Measurements from ENCODE around the gene TNFAIP8L1.
"Not testable (repeated sequence)": the region's sequence is repeated elsewhere in the genome, so short reads cannot be mapped to it uniquely, and the experiment has no call there.

TNFAIP8L1 gene

DNA sequence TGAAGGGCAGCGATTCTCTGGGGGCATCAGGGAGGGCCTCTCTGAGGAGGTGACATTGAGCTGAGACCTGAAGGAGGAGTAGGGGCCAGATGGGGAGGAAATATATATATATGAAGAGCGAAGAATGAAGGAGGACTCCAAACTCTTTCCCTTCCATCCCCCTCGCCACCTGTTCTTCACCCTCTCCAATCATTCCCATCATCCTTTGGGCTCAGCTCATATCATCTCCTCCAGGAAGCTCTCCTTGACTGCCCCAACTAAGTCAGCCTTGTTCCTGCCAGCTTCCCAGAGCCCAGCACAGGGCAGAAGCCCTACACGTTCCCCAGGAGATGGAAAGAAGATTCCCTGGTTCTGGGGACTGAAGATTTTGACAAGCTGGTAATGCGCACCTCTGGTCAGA lies 46.9 kb upstream of the TNFAIP8L1 start:
- H2BK120ac ChIP-seq (ENCODE audit: low read depth, low read length), result no peak overlapping the region
- no peak overlapping the region for H3K14ac ChIP-seq (ENCODE audit: low read length)
- H4K8ac ChIP-seq (ENCODE audit: low read depth, low read length), result no peak overlapping the region
- no peaks in the 10 kb centered on the region for H3K79me1 ChIP-seq (ENCODE audit: low read depth, low read length)
- H3K4me1 ChIP-seq (ENCODE audit: control insufficient read depth in 2 of 2, insufficient read depth in 1 of 2, low read depth in 1 of 2, low read length in 2 of 2), result peaks cover 4 to 5% of the 10 kb centered on the region in 2 donors
- no peak overlapping the region for H2BK5ac ChIP-seq (ENCODE audit: low read length)
- no peak overlapping the region for H3K9ac ChIP-seq (ENCODE audit: low read depth, low read length, poor library complexity)
- peak overlapping the region; percentile 7 for H2BK15ac ChIP-seq (ENCODE audit: low read length)
- H2AFZ ChIP-seq (ENCODE audit: low read length), result no peak overlapping the region
- no peak overlapping the region for H2AK5ac ChIP-seq (ENCODE audit: low read depth, low read length)
- DNase-seq (ENCODE audit: low spot score), result no peak
- no peaks in the 10 kb centered on the region for H3K36me3 ChIP-seq (replicated peaks in 1 of 2; ENCODE audit: control insufficient read depth in 2 of 2, insufficient read depth in 2 of 2, low read length in 2 of 2)
- no peak overlapping the region for H3K27ac ChIP-seq (replicated peaks; ENCODE audit: low read length)
- H4K91ac ChIP-seq (ENCODE audit: low read depth, low read length, poor library complexity), result no peak overlapping the region
- WGBS, 2 donors (ENCODE audit: extremely low coverage in 2 of 2, insufficient read length in 2 of 2, insufficient replicate concordance in 1 of 2), result no CpG with 5 or more reads among the region's 5 CpGs
- no peak overlapping the region for H3K4me2 ChIP-seq (ENCODE audit: insufficient read depth, low read length, poor library complexity, severe bottlenecking)
- H2BK12ac ChIP-seq (ENCODE audit: low read length), result no peak overlapping the region
- no peak overlapping the region for H3K23ac ChIP-seq (ENCODE audit: low read depth, low read length, poor library complexity)
- no peak overlapping the region for H3K4ac ChIP-seq (ENCODE audit: low read length)
- H3K9me3 ChIP-seq (replicated peaks in 1 of 2; ENCODE audit: control insufficient read depth in 2 of 2, insufficient read depth in 1 of 2, low read depth in 1 of 2, low read length in 2 of 2), result no peaks in the 10 kb centered on the region
- peak overlapping the region; percentile 33 for H3K18ac ChIP-seq (ENCODE audit: low read length)
- H3K4me3 ChIP-seq (ENCODE audit: low read length in 2 of 2), result no peak overlapping the region
- peaks cover 0 to 2% (median 0%) of the 10 kb centered on the region in 3 experiments for H3K27me3 ChIP-seq (ENCODE audit: control insufficient read depth in 3 of 3, insufficient read depth in 3 of 3, low read depth in 1 of 3, low read length in 3 of 3)

DNA sequence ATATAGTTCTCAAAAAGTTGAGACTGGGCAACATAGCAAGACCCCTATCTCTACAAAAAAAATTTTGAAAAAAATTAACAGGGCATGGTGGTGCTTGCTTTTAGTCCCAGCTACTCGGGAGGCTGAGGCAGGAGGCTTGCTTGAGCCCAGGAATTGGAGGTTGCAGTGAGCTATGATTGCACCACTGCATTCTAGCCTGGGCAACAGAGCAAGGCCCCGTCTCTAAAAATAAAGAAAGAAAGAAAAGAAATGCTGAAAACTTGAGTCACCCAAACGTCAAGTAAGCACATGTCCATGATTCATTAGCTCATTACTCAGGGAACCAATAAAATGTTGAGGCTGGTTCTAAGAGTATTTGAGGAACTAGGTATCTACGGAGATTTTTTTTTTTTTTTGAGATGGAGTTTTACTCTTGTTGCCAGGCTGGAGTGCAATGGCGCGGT lies 45.9 kb upstream of the TNFAIP8L1 start:
- Histone ChIP-seq H4K8ac (ENCODE audit: low read depth, low read length) (no peak overlapping the region), H2BK5ac (ENCODE audit: low read length) (no peak overlapping the region), H3K18ac (ENCODE audit: low read length) (no peak overlapping the region), H2BK15ac (ENCODE audit: low read length) (no peak overlapping the region), H3K14ac (ENCODE audit: low read length) (no peak overlapping the region), H3K4ac (ENCODE audit: low read length) (no peak overlapping the region), H3K9ac (ENCODE audit: low read depth, low read length, poor library complexity) (no peak overlapping the region), H3K4me2 (ENCODE audit: insufficient read depth, low read length, poor library complexity, severe bottlenecking) (no peak overlapping the region), H3K4me3 (ENCODE audit: low read length in 2 of 2) (no peak overlapping the region), H2BK120ac (ENCODE audit: low read depth, low read length) (no peak overlapping the region), H4K91ac (ENCODE audit: low read depth, low read length, poor library complexity) (no peak overlapping the region), H3K9me3 (replicated peaks in 1 of 2; ENCODE audit: control insufficient read depth in 2 of 2, insufficient read depth in 1 of 2, low read depth in 1 of 2, low read length in 2 of 2) (no peaks in the 10 kb centered on the region), H2AK5ac (ENCODE audit: low read depth, low read length) (no peak overlapping the region), H2AFZ (ENCODE audit: low read length) (no peak overlapping the region), H3K4me1 (ENCODE audit: control insufficient read depth in 2 of 2, insufficient read depth in 1 of 2, low read depth in 1 of 2, low read length in 2 of 2) (peaks cover 4 to 8% of the 10 kb centered on the region in 2 donors), H3K27ac (replicated peaks; ENCODE audit: low read length) (no peak overlapping the region), H3K27me3 (ENCODE audit: control insufficient read depth in 3 of 3, insufficient read depth in 3 of 3, low read depth in 1 of 3, low read length in 3 of 3) (peaks cover 0 to 2% (median 0%) of the 10 kb centered on the region in 3 experiments), H2BK12ac (ENCODE audit: low read length) (no peak overlapping the region), H3K23ac (ENCODE audit: low read depth, low read length, poor library complexity) (no peak overlapping the region), H3K79me1 (ENCODE audit: low read depth, low read length) (no peaks in the 10 kb centered on the region), H3K36me3 (replicated peaks in 1 of 2; ENCODE audit: control insufficient read depth in 2 of 2, insufficient read depth in 2 of 2, low read length in 2 of 2) (no peaks in the 10 kb centered on the region)
- no CpG with 5 or more reads among the region's 6 CpGs for WGBS, 2 donors (ENCODE audit: extremely low coverage in 2 of 2, insufficient read length in 2 of 2, insufficient replicate concordance in 1 of 2)
- DNase-seq (ENCODE audit: low spot score), result no peak

DNA sequence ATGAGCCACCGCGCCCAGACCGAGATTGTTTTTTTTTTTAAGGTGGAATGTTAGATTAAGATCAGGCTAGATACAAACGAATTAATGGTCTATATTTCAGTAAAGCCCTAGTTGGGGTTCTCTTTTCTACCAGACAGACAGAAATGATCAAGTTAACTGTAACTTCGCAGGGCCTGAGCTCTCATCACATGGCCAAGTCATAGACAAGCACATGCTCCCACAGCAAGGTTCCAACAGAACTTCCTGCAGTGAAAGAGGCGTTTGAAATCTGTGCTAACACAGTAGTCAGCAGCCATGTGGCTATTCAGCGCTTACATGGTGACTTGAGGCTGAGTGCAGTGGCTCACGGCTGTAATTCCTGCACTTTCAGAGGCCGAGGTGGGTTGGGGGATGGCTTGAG lies 45.1 kb upstream of the TNFAIP8L1 start:
- Histone ChIP-seq H3K14ac (ENCODE audit: low read length) (no peak overlapping the region), H3K9ac (ENCODE audit: low read depth, low read length, poor library complexity) (no peak overlapping the region), H2AFZ (ENCODE audit: low read length) (peak overlapping the region; percentile 68), H3K27ac (replicated peaks; ENCODE audit: low read length) (no peak overlapping the region), H2BK120ac (ENCODE audit: low read depth, low read length) (no peak overlapping the region), H2BK5ac (ENCODE audit: low read length) (no peak overlapping the region), H3K27me3 (ENCODE audit: control insufficient read depth in 3 of 3, insufficient read depth in 3 of 3, low read depth in 1 of 3, low read length in 3 of 3) (peaks cover 0 to 2% (median 0%) of the 10 kb centered on the region in 3 experiments), H3K4me3 (ENCODE audit: low read length in 2 of 2) (no peak overlapping the region), H3K36me3 (replicated peaks in 1 of 2; ENCODE audit: control insufficient read depth in 2 of 2, insufficient read depth in 2 of 2, low read length in 2 of 2) (no peaks in the 10 kb centered on the region), H2AK5ac (ENCODE audit: low read depth, low read length) (no peak overlapping the region), H2BK12ac (ENCODE audit: low read length) (peak overlapping the region; percentile 27), H3K23ac (ENCODE audit: low read depth, low read length, poor library complexity) (no peak overlapping the region), H3K4me1 (ENCODE audit: control insufficient read depth in 2 of 2, insufficient read depth in 1 of 2, low read depth in 1 of 2, low read length in 2 of 2) (peaks cover 8 to 13% of the 10 kb centered on the region in 2 donors), H3K4me2 (ENCODE audit: insufficient read depth, low read length, poor library complexity, severe bottlenecking) (no peak overlapping the region), H3K79me1 (ENCODE audit: low read depth, low read length) (no peaks in the 10 kb centered on the region), H3K18ac (ENCODE audit: low read length) (no peak overlapping the region), H4K8ac (ENCODE audit: low read depth, low read length) (no peak overlapping the region), H3K9me3 (replicated peaks in 1 of 2; ENCODE audit: control insufficient read depth in 2 of 2, insufficient read depth in 1 of 2, low read depth in 1 of 2, low read length in 2 of 2) (no peaks in the 10 kb centered on the region), H2BK15ac (ENCODE audit: low read length) (no peak overlapping the region), H3K4ac (ENCODE audit: low read length) (no peak overlapping the region), H4K91ac (ENCODE audit: low read depth, low read length, poor library complexity) (no peak overlapping the region)
- DNase-seq (ENCODE audit: low spot score), result no peak
- no CpG with 5 or more reads among the region's 9 CpGs for WGBS, 2 donors (ENCODE audit: extremely low coverage in 2 of 2, insufficient read length in 2 of 2, insufficient replicate concordance in 1 of 2)

DNA sequence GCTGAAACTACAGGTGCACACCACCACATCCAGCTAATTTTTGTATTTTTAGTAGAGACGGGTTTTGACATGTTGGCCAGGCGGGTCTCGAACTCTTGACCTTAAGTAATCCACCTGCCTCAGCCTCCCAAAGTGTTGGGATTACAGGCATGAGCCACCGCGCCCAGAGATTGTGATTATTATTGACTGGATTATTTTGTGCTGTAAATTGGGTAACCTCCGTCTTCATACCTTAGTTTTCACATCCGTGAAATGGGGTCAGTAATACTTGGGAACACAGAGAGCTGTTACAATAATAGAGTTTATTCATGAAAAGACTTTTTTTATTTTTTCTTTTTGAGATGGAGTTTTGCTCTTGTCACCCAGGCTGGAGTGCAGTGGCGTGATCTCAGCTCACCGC lies 44.2 kb upstream of the TNFAIP8L1 start:
- not testable (repeated sequence) for H3K27ac ChIP-seq (replicated peaks; ENCODE audit: low read length); H3K27me3 ChIP-seq (ENCODE audit: control insufficient read depth in 3 of 3, insufficient read depth in 3 of 3, low read depth in 1 of 3, low read length in 3 of 3); H2AFZ ChIP-seq (ENCODE audit: low read length); H3K14ac ChIP-seq (ENCODE audit: low read length); H2BK5ac ChIP-seq (ENCODE audit: low read length); H3K4me2 ChIP-seq (ENCODE audit: insufficient read depth, low read length, poor library complexity, severe bottlenecking); H2BK12ac ChIP-seq (ENCODE audit: low read length); H3K9me3 ChIP-seq (replicated peaks in 1 of 2; ENCODE audit: control insufficient read depth in 2 of 2, insufficient read depth in 1 of 2, low read depth in 1 of 2, low read length in 2 of 2); H2BK15ac ChIP-seq (ENCODE audit: low read length); H3K79me1 ChIP-seq (ENCODE audit: low read depth, low read length); H3K18ac ChIP-seq (ENCODE audit: low read length); H2AK5ac ChIP-seq (ENCODE audit: low read depth, low read length); H3K36me3 ChIP-seq (replicated peaks in 1 of 2; ENCODE audit: control insufficient read depth in 2 of 2, insufficient read depth in 2 of 2, low read length in 2 of 2); DNase-seq (ENCODE audit: low spot score); H3K9ac ChIP-seq (ENCODE audit: low read depth, low read length, poor library complexity); H4K8ac ChIP-seq (ENCODE audit: low read depth, low read length); H3K4me3 ChIP-seq (ENCODE audit: low read length in 2 of 2); H3K4ac ChIP-seq (ENCODE audit: low read length); H4K91ac ChIP-seq (ENCODE audit: low read depth, low read length, poor library complexity); H2BK120ac ChIP-seq (ENCODE audit: low read depth, low read length); H3K23ac ChIP-seq (ENCODE audit: low read depth, low read length, poor library complexity)
- no CpG with 5 or more reads among the region's 9 CpGs for WGBS, 2 donors (ENCODE audit: extremely low coverage in 2 of 2, insufficient read length in 2 of 2, insufficient replicate concordance in 1 of 2)
- H3K4me1 ChIP-seq (ENCODE audit: control insufficient read depth in 2 of 2, insufficient read depth in 1 of 2, low read depth in 1 of 2, low read length in 2 of 2), result peaks cover 8 to 13% of the 10 kb centered on the region in 2 donors

All from neuronal stem cell (in vitro differentiated cells).